ENCODE data around the gene ACKR4. TPM values are rescaled to one million over a fixed set of nuclear protein-coding genes. Genes with fewer than 3 reads are reported as not detected.

ACKR4 gene
- total and polyA plus RNA-seq, 2 of the 8 experiments (the other 6 are each of a cell fraction or from before 2014, with no cell fraction given): not detected

DNA sequence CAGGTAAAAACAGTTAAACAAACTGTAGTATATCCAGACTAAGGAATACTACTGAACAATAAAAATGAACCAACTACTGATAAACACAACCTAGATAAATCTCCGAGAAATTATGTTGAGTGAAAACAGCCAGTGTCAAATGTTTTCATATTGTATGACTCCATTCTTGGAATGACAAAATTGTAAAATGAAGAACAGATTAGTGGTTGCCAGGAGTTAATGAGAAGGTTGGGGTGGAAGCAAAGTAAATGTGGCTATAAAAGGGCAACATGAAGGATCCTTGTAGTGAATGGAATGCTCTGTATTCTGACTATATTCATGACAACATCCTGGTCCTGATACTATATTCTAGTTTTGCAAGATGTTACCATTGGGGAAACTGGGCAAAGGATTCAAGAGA is 27.5 kb upstream of the ACKR4 start (continued):
- TF ChIP-seq, protein P1, sequence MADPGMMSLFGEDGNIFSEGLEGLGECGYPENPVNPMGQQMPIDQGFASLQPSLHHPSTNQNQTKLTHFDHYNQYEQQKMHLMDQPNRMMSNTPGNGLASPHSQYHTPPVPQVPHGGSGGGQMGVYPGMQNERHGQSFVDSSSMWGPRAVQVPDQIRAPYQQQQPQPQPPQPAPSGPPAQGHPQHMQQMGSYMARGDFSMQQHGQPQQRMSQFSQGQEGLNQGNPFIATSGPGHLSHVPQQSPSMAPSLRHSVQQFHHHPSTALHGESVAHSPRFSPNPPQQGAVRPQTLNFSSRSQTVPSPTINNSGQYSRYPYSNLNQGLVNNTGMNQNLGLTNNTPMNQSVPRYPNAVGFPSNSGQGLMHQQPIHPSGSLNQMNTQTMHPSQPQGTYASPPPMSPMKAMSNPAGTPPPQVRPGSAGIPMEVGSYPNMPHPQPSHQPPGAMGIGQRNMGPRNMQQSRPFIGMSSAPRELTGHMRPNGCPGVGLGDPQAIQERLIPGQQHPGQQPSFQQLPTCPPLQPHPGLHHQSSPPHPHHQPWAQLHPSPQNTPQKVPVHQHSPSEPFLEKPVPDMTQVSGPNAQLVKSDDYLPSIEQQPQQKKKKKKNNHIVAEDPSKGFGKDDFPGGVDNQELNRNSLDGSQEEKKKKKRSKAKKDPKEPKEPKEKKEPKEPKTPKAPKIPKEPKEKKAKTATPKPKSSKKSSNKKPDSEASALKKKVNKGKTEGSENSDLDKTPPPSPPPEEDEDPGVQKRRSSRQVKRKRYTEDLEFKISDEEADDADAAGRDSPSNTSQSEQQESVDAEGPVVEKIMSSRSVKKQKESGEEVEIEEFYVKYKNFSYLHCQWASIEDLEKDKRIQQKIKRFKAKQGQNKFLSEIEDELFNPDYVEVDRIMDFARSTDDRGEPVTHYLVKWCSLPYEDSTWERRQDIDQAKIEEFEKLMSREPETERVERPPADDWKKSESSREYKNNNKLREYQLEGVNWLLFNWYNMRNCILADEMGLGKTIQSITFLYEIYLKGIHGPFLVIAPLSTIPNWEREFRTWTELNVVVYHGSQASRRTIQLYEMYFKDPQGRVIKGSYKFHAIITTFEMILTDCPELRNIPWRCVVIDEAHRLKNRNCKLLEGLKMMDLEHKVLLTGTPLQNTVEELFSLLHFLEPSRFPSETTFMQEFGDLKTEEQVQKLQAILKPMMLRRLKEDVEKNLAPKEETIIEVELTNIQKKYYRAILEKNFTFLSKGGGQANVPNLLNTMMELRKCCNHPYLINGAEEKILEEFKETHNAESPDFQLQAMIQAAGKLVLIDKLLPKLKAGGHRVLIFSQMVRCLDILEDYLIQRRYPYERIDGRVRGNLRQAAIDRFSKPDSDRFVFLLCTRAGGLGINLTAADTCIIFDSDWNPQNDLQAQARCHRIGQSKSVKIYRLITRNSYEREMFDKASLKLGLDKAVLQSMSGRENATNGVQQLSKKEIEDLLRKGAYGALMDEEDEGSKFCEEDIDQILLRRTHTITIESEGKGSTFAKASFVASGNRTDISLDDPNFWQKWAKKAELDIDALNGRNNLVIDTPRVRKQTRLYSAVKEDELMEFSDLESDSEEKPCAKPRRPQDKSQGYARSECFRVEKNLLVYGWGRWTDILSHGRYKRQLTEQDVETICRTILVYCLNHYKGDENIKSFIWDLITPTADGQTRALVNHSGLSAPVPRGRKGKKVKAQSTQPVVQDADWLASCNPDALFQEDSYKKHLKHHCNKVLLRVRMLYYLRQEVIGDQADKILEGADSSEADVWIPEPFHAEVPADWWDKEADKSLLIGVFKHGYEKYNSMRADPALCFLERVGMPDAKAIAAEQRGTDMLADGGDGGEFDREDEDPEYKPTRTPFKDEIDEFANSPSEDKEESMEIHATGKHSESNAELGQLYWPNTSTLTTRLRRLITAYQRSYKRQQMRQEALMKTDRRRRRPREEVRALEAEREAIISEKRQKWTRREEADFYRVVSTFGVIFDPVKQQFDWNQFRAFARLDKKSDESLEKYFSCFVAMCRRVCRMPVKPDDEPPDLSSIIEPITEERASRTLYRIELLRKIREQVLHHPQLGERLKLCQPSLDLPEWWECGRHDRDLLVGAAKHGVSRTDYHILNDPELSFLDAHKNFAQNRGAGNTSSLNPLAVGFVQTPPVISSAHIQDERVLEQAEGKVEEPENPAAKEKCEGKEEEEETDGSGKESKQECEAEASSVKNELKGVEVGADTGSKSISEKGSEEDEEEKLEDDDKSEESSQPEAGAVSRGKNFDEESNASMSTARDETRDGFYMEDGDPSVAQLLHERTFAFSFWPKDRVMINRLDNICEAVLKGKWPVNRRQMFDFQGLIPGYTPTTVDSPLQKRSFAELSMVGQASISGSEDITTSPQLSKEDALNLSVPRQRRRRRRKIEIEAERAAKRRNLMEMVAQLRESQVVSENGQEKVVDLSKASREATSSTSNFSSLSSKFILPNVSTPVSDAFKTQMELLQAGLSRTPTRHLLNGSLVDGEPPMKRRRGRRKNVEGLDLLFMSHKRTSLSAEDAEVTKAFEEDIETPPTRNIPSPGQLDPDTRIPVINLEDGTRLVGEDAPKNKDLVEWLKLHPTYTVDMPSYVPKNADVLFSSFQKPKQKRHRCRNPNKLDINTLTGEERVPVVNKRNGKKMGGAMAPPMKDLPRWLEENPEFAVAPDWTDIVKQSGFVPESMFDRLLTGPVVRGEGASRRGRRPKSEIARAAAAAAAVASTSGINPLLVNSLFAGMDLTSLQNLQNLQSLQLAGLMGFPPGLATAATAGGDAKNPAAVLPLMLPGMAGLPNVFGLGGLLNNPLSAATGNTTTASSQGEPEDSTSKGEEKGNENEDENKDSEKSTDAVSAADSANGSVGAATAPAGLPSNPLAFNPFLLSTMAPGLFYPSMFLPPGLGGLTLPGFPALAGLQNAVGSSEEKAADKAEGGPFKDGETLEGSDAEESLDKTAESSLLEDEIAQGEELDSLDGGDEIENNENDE (IDR thresholded peaks at IDR 0.05; ENCODE audit: insufficient replicate concordance, low read length): no peak
- TF ChIP-seq POLR2A (IDR thresholded peaks at IDR 0.05; ENCODE audit: control extremely low read depth in 1 of 2, low read depth in 2 of 2, low read length in 2 of 2) (no peak), GTF2F1 (IDR thresholded peaks at IDR 0.05; ENCODE audit: borderline replicate concordance, low read depth, low read length) (no peak)
